A673 (cell line): ENCODE data around the gene CASP7. TPM values are rescaled to one million over a fixed set of nuclear protein-coding genes. Genes with fewer than 3 reads are reported as not detected.

ENCODE experiments used
- BruUV-seq: library from RNA; stranded (reverse); fragments of 400-500 nt; replicated peaks from 2 replicates; lab custom pipeline; 2021; lab: Mats Ljungman, UMichigan
- CTCF ChIA-PET: fragments of 300-600 bp; sonication (Branson Sonifier 250); formaldehyde crosslinking; loops from one replicate; lab custom pipeline; 2022; ENCODE audit warnings: antibody characterized with exemption; lab: Charles Lee
- POLR2A ChIA-PET: fragments of 300-600 bp; sonication (Branson Sonifier 250); formaldehyde crosslinking; loops from one replicate; lab custom pipeline; 2022; ENCODE audit warnings: antibody characterized with exemption; ENCODE audit not compliant: low non-redundant PET; lab: Charles Lee
- DNase-seq: peaks from one replicate; pipeline ENCODE4 v3.0.0-alpha.2; 2015; ENCODE audit warnings: low spot score
- H3K27ac ChIP-seq: fragments of 200-600 bp; sonication (generic); 2 replicates; pipeline ENCODE4 v1.5.1; 2016; ENCODE audit warnings: mixed run types, low read depth, mild to moderate bottlenecking, mixed read lengths, antibody characterized with exemption, low read length; ENCODE audit not compliant: poor library complexity, severe bottlenecking
- H3K27me3 ChIP-seq: fragments of 200-600 bp; sonication (generic); replicated peaks from 2 replicates; pipeline ENCODE4 v1.6.1; 2017; ENCODE audit warnings: mixed run types, low read depth, mild to moderate bottlenecking, mixed read lengths, antibody characterized with exemption, low read length; ENCODE audit not compliant: insufficient read depth, poor library complexity
- H3K36me3 ChIP-seq: fragments of 200-600 bp; sonication (generic); 2 replicates; pipeline ENCODE4 v1.6.1; 2016; ENCODE audit warnings: mixed run types, mild to moderate bottlenecking, mixed read lengths, antibody characterized with exemption, low read length; ENCODE audit not compliant: insufficient read depth, poor library complexity, severe bottlenecking
- H3K4me1 ChIP-seq: fragments of 200-600 bp; sonication (generic); 2 replicates; pipeline ENCODE4 v1.6.1; 2017; ENCODE audit warnings: mixed run types, mild to moderate bottlenecking, mixed read lengths, antibody characterized with exemption, low read length; ENCODE audit not compliant: insufficient read depth, poor library complexity, severe bottlenecking
- H3K4me3 ChIP-seq: fragments of 200-600 bp; sonication (generic); 2 replicates; pipeline ENCODE4 v1.5.1; 2016; ENCODE audit warnings: low read depth, mixed run types, mild to moderate bottlenecking, mixed read lengths, low read length; ENCODE audit not compliant: poor library complexity, severe bottlenecking
- H3K9me3 ChIP-seq: fragments of 200-600 bp; sonication (generic); 2 replicates; pipeline ENCODE4 v1.6.1; 2016; ENCODE audit warnings: mixed run types, low read depth, mild to moderate bottlenecking, mixed read lengths, antibody characterized with exemption, low read length; ENCODE audit not compliant: poor library complexity, severe bottlenecking
- CTCF ChIP-seq: fragments of 300-800, 200-600 bp; sonication (generic); conservative IDR thresholded peaks from 2 replicates; pipeline ENCODE4 v1.5.1; 2017; ENCODE audit warnings: low read depth, mild to moderate bottlenecking, antibody characterized with exemption, low read length, moderate library complexity, mixed read lengths
- EZH2 ChIP-seq: fragments of 200-600 bp; sonication (generic); IDR thresholded peaks from 2 replicates; pipeline ENCODE4 v1.6.1; 2017; ENCODE audit warnings: borderline replicate concordance, low read depth, mild to moderate bottlenecking, mixed read lengths, antibody characterized with exemption, low read length; ENCODE audit not compliant: poor library complexity, severe bottlenecking
- intact Hi-C: fragments of 100-400 bp; cut with micrococcal nuclease; formaldehyde crosslinking; loops from one replicate; pipeline ENCODE4 v1.10.0; 2022; ENCODE audit not compliant: unreplicated experiment
- total RNA-seq: library from RNA; stranded (reverse); gene quantifications from 2 replicates; pipeline ENCODE4 v1.2.3, GENCODE V29; 2021

CASP7 gene
- total RNA-seq, 1 experiment from 2014 or later, result 57.7 TPM

- Histone ChIP-seq H3K4me1 (peaks cover 78% of the 10 kb centered on the region), H3K27ac (peak overlapping the region; percentile 83), H3K36me3 (no peaks in the 10 kb centered on the region), H3K27me3 (no peaks in the 10 kb centered on the region), H3K4me3 (peak overlapping the region; percentile 34), H3K9me3 (no peaks in the 10 kb centered on the region)
- CTCF ChIA-PET, result no interaction called here
- POLR2A ChIA-PET, result interaction anchor here (0.6 kb wide), 1 partner anchor 140 kb away, joined by 3 read pairs; no protein-coding TSS in a partner anchor
- TSS peak; percentile 3 for BruUV-seq
- TF ChIP-seq EZH2 (no peak), CTCF (no peak)
- DNase-seq, result no peak
- intact Hi-C loops, result loop anchor here (2.0 to 10.0 kb wide), 3 partner anchors 90 to 836 kb away; no protein-coding TSS in a partner anchor
Measured at GRCh38 chr10:113708640-113709039, 28.9 kb downstream of the CASP7 start.

GRCh38 chr10:113709221-113709838 is 29.6 kb downstream of the CASP7 start:
- H3K36me3 ChIP-seq, result no peaks in the 10 kb centered on the region
- peak; percentile 90 for DNase-seq
- CTCF ChIA-PET, result no interaction called here
- no peaks in the 10 kb centered on the region for H3K27me3 ChIP-seq
- no peaks in the 10 kb centered on the region for H3K9me3 ChIP-seq
- POLR2A ChIA-PET, result interaction anchor here (0.6 kb wide), 1 partner anchor 139 kb away, joined by 3 read pairs; no protein-coding TSS in a partner anchor
- intact Hi-C loops, result loop anchor here (2.0 to 10.0 kb wide), 3 partner anchors 89 to 835 kb away; no protein-coding TSS in a partner anchor
- BruUV-seq, result TSS peak; percentile 69
- peak overlapping the region; percentile 34 for H3K4me3 ChIP-seq
- H3K4me1 ChIP-seq, result peaks cover 78% of the 10 kb centered on the region
- TF ChIP-seq EZH2 (no peak), CTCF (no peak; the same call in 1 of the 2 replicates)
- H3K27ac ChIP-seq, result peak overlapping the region; percentile 83

GRCh38 chr10:113711142-113711541 is 31.4 kb downstream of the CASP7 start:
- H3K36me3 ChIP-seq, result no peaks in the 10 kb centered on the region
- intact Hi-C loops, result no loop called here
- H3K4me3 ChIP-seq, result peak overlapping the region; percentile 34
- TF ChIP-seq CTCF (no peak), EZH2 (no peak)
- H3K9me3 ChIP-seq, result no peaks in the 10 kb centered on the region
- H3K4me1 ChIP-seq, result peaks cover 64% of the 10 kb centered on the region
- peak; percentile 87 for DNase-seq
- BruUV-seq, result no TSS peak
- no peaks in the 10 kb centered on the region for H3K27me3 ChIP-seq
- peak overlapping the region; percentile 83 for H3K27ac ChIP-seq
- ChIA-PET CTCF (interaction anchor here (0.5 to 1.2 kb wide), 3 partner anchors 88 to 815 kb away, joined by 3 to 4 read pairs (median 3); no protein-coding TSS in a partner anchor), POLR2A (no interaction called here)
